Aortic smooth muscle cell (primary cell): ENCODE data around the gene ZNF490. TPM values are rescaled to one million over a fixed set of nuclear protein-coding genes. Genes with fewer than 3 reads are reported as not detected.

Experiments used
- total RNA-seq: library from RNA; depleted of rRNA; stranded (reverse); fragments of >200 nt; gene quantifications from 2 replicates; pipeline ENCODE4 v1.2.3, GENCODE V29; 2014

The ZNF490 gene
- 5.3 and 7.5 TPM in 2 replicates for total RNA-seq

GRCh38 chr19:12610540-12611360, at the start of gene ZNF490, which contains the start of gene ZNF791:
ZNF490 (minus strand) TSS chr19:12610813; CDS start chr19:12610680, 133 bp downstream.
ZNF791 (plus strand) TSS chr19:12610920; CDS start chr19:12611080, 160 bp downstream.

GRCh38 chr19:12551060-12551832, 59.4 kb downstream of the ZNF490 start, which contains the start of gene ZNF564:
ZNF564 (minus strand) TSS chr19:12551482; CDS start chr19:12551332, 150 bp downstream.

Other genes with a start within 250 kb of the ZNF490 start
- gene ZNF442, start 245.1 kb downstream of the ZNF490 start, total RNA-seq, result 6.5 and 10.5 TPM in 2 replicates
- gene ZNF799, start 209.5 kb downstream of the ZNF490 start, total RNA-seq, result 2.5 and 4.0 TPM in 2 replicates
- gene ZNF443, start 169.8 kb downstream of the ZNF490 start, total RNA-seq, result 1.8 and 2.5 TPM in 2 replicates
- 2.5 and 2.6 TPM in 2 replicates for gene ZNF709, start 126.0 kb downstream of the ZNF490 start, total RNA-seq
- 7.9 and 9.3 TPM in 2 replicates for gene ZNF564, start 59.3 kb downstream of the ZNF490 start, total RNA-seq
- gene ZNF791, start 107 bp upstream of the ZNF490 start, total RNA-seq, result 14.7 and 17.7 TPM in 2 replicates
- 26.0 and 31.8 TPM in 2 replicates for gene MAN2B1, start 55.9 kb upstream of the ZNF490 start, total RNA-seq
- 8.5 and 11.5 TPM in 2 replicates for gene WDR83, start 56.0 kb upstream of the ZNF490 start, total RNA-seq
- gene DHPS, start 71.1 kb upstream of the ZNF490 start, total RNA-seq, result 47.2 and 63.5 TPM in 2 replicates
- gene GNG14, start 77.2 kb upstream of the ZNF490 start, total RNA-seq, result not detected in 2 replicates
- 3.6 and 3.8 TPM in 2 replicates for gene FBXW9, start 85.8 kb upstream of the ZNF490 start, total RNA-seq
- 27.7 and 34.1 TPM in 2 replicates for gene TNPO2, start 113.1 kb upstream of the ZNF490 start, total RNA-seq
- 135 and 166 TPM in 2 replicates for gene TRIR, start 123.9 kb upstream of the ZNF490 start, total RNA-seq
- gene GET3, start 126.7 kb upstream of the ZNF490 start, total RNA-seq, result 100 and 112 TPM in 2 replicates
- not detected in 2 replicates for gene BEST2, start 141.0 kb upstream of the ZNF490 start, total RNA-seq
- gene HOOK2, start 164.7 kb upstream of the ZNF490 start, total RNA-seq, result 16.9 and 18.3 TPM in 2 replicates
- gene JUNB, start 180.7 kb upstream of the ZNF490 start, total RNA-seq, result 76.1 and 137 TPM in 2 replicates
- 181 and 208 TPM in 2 replicates for gene PRDX2, start 191.0 kb upstream of the ZNF490 start, total RNA-seq
- gene THSD8, start 191.3 kb upstream of the ZNF490 start, total RNA-seq, result not detected in 2 replicates
- 20.1 and 27.3 TPM in 2 replicates for gene RNASEH2A, start 195.8 kb upstream of the ZNF490 start, total RNA-seq
- not detected in 2 replicates for gene RTBDN, start 223.8 kb upstream of the ZNF490 start, total RNA-seq
- gene MAST1, start 227.7 kb upstream of the ZNF490 start, total RNA-seq, result 0.13 and 0.19 TPM in 2 replicates